PFSK-1 (cell line): ENCODE measurements around the gene KCNJ9.

Experiments used
- FOXP2 ChIP-seq: optimal IDR thresholded peaks from 2 replicates; pipeline ENCODE3; 2011; ENCODE audit warnings: borderline replicate concordance, control low read depth, inconsistent platforms; ENCODE audit not compliant: insufficient read depth; ENCODE audit errors: extremely low read length, extremely low read depth
- POLR2AphosphoS5 ChIP-seq: IDR thresholded peaks from 2 replicates; pipeline ENCODE4 v1.6.1; 2012; ENCODE audit warnings: low read depth, mild to moderate bottlenecking, control low read depth, low read length, moderate library complexity
- SIN3A ChIP-seq: IDR thresholded peaks from 2 replicates; pipeline ENCODE4 v1.6.1; 2012; ENCODE audit warnings: mild to moderate bottlenecking, low read length, moderate library complexity, borderline replicate concordance; ENCODE audit not compliant: insufficient read depth
- TAF1 ChIP-seq: IDR thresholded peaks from 2 replicates; pipeline ENCODE4 v1.6.1; 2012; ENCODE audit warnings: low read length, control low read depth, borderline replicate concordance; ENCODE audit not compliant: insufficient read depth
- TF ChIP-seq, protein P1 (sequence below), 2 experiments: IDR thresholded peaks; 2 replicates each; pipeline versions ENCODE4 v1.6.1 to v1.8.0; 2011 to 2012; ENCODE audit warnings: low read depth in 2 of 2, low read length in 2 of 2, control low read depth in 1 of 2, inconsistent platforms in 1 of 2, mild to moderate bottlenecking in 1 of 2, moderate library complexity in 1 of 2; ENCODE audit not compliant: insufficient read depth in 1 of 2

KCNJ9 gene

DNA sequence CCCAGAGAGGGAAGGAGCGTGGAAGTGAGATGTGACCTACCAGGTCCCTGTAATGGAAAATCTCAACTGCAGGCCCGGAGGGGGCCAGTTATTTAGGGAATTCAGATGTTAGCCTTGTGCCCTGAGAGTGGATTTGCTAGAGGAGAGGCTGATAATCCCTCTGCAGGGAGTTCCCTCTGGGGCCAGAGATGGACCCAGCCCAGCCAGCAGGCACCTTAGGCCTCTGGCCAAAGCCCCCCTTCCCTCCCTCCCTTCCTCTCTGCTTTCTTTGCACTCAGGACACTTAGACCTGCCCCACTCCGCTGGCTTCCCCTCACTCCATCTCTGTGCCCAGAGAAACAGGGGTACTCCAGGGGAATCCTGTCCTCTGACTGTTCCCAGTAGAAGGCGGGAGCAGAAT lies 32.7 kb downstream of the KCNJ9 start:
- TF ChIP-seq SIN3A (no peak), FOXP2 (no peak), POLR2AphosphoS5 (no peak), TAF1 (no peak)
- TF ChIP-seq, protein P1, sequence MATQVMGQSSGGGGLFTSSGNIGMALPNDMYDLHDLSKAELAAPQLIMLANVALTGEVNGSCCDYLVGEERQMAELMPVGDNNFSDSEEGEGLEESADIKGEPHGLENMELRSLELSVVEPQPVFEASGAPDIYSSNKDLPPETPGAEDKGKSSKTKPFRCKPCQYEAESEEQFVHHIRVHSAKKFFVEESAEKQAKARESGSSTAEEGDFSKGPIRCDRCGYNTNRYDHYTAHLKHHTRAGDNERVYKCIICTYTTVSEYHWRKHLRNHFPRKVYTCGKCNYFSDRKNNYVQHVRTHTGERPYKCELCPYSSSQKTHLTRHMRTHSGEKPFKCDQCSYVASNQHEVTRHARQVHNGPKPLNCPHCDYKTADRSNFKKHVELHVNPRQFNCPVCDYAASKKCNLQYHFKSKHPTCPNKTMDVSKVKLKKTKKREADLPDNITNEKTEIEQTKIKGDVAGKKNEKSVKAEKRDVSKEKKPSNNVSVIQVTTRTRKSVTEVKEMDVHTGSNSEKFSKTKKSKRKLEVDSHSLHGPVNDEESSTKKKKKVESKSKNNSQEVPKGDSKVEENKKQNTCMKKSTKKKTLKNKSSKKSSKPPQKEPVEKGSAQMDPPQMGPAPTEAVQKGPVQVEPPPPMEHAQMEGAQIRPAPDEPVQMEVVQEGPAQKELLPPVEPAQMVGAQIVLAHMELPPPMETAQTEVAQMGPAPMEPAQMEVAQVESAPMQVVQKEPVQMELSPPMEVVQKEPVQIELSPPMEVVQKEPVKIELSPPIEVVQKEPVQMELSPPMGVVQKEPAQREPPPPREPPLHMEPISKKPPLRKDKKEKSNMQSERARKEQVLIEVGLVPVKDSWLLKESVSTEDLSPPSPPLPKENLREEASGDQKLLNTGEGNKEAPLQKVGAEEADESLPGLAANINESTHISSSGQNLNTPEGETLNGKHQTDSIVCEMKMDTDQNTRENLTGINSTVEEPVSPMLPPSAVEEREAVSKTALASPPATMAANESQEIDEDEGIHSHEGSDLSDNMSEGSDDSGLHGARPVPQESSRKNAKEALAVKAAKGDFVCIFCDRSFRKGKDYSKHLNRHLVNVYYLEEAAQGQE (IDR thresholded peaks at IDR 0.05; ENCODE audit: insufficient read depth in 1 of 2, low read depth in 2 of 2, low read length in 2 of 2): no peak

DNA sequence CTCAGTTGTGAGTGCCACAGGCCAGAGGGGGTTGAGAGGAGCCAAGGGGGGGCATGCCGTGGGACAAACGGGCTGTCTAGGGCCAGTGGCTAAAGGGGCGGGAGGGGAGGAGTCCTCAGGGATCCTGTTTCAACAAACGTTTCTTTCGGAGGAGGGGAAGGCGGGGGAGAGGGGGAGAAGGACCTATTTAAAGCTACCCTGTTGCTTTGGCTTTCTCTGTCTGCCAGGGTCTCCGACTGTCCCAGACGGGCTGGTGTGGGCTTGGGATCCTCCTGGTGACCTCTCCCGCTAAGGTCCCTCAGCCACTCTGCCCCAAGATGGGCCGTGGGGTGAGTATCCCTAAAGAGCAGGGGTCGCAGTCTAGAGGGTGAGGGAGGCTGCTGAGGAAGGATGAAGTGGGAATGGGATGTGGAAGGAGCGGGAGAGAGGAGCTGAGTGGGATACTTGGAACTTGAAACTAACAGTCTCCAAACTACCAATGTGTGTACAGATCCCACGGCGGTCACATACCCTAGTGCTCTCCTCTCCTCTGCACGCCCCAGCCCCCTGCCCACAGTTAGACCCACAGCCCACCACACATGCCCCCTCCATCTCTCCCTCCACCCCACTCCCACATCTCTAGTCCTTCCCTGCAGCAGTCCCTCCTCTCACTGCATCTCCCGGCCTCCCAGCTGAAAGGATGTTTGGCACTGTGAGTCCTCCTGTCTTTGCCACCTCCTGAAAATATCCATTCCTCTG lies 34.4 kb downstream of the KCNJ9 start, which contains the start of gene ATP1A2:
TSS of gene ATP1A2 (plus strand) at position 215 of the 738 bp plus-strand sequence. CDS start at position 318, 103 bp downstream.
- no peak for TF ChIP-seq FOXP2
- TF ChIP-seq TAF1: no peak
- no peak for TF ChIP-seq POLR2AphosphoS5
- TF ChIP-seq SIN3A: no peak
- TF ChIP-seq, protein P1 (IDR thresholded peaks at IDR 0.05; ENCODE audit: insufficient read depth in 1 of 2, low read depth in 2 of 2, low read length in 2 of 2): no peak

DNA sequence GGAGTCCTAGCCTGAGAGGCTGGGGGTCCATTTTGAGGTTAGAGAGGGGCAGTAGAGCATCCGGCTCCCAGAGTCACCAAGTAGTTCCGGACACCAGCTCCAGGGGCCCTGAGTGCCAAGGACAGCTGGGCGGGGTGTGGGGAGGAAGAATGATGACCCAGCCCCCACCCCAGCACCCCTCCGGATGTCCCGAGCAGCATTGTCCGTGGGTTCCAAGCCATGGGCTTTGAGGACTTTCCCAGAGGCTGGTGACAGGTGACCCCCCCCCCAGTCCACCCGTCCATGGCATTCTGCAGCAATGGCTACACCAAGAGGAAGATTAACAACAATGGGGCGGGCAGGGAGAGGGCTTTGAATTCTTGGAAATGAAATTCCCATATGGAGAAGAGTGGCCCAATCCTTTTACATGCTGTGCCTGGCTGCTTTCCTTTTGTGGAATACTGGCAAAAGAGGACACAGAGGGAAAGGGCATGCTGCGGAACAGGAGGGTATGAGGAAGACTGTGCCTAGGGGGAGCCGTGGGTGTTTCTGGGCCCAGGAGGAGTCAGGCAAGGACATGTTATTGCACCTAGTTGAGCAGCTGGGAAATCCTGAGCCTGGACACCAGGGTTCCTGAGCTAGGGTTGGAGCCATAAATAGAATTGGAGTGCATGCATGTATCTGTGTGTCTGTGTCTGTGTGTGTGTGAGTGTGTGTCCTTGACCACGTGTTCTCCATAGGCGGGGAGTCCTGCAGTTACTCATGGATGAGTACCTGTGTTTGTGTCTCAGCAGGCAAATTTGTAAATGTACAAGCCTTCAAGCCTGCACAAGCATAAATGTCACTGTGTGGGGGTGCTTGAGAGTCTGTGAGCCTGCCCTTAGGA lies 35.2 kb downstream of the KCNJ9 start:
- TF ChIP-seq, protein P1 (IDR thresholded peaks at IDR 0.05; ENCODE audit: insufficient read depth in 1 of 2, low read depth in 2 of 2, low read length in 2 of 2): no peak
- TF ChIP-seq SIN3A: no peak
- no peak for TF ChIP-seq POLR2AphosphoS5
- TF ChIP-seq FOXP2: no peak
- TF ChIP-seq TAF1: no peak

DNA sequence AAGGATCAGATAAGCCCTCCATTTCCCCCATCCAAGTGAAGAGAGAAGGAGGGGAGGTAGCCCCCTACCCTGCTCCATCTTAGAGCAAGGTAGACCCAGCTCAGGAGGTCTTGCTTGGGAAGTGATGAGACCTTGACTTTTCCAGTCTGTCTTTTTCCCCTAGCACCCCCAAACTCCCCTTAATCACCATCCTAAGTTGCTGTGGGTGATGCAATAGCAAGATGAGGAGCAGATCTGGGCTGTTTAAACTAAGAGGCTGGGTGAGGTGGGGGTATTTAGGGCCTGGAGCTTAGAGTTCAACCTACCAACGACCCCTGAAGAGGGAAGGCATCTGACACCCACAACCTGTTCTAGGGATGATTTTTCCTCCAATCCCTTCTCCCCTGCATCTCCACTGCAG lies 36.0 kb downstream of the KCNJ9 start:
- TF ChIP-seq FOXP2 (no peak), SIN3A (no peak), TAF1 (no peak), POLR2AphosphoS5 (no peak)
- TF ChIP-seq, protein P1 (IDR thresholded peaks at IDR 0.05; ENCODE audit: insufficient read depth in 1 of 2, low read depth in 2 of 2, low read length in 2 of 2): no peak
